Fibroblast of skin of right biceps (primary cell): ENCODE measurements around the gene SINHCAF.
"Not testable (repeated sequence)": the region's sequence is repeated elsewhere in the genome, so short reads cannot be mapped to it uniquely, and the experiment has no call there.

Source experiments
- DNase-seq: peaks from one replicate; pipeline ENCODE4 v3.0.0-alpha.2; 2013

SINHCAF gene

DNA sequence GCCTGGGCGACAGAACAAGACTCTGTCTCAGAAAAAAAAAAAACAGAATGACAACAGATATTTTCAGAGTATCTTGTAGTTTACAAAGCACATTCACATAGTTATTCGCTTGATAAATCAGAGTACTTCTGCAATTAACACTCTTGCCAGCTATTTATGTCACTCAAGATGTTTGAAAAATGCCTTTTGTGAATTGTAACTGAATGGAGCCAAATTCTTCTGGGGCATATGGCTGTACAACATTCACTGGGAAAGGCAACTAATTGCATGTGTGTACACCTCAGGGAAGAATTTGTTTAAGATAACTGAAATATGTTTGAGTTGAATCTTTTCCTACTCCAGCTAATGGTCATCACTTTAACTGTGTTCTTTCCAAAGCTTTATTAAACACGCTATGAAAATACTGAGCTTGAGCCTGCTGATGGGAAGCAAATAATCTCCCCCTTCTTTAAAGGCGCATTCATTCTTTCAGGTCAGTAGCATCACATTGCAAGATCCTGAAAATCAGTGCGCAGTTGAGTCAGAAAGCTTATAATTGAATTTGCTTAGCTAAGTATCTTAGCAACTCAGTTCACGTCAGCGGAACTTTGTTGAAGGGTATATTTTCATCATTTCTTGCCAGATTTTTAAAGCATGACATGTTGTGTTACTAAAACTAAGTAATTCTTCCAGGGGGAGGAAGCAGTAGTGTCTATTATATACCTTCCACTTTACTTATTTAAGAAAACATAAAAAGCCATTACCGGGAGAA is 66.6 kb downstream of the SINHCAF start:
- DNase-seq: no peak

DNA sequence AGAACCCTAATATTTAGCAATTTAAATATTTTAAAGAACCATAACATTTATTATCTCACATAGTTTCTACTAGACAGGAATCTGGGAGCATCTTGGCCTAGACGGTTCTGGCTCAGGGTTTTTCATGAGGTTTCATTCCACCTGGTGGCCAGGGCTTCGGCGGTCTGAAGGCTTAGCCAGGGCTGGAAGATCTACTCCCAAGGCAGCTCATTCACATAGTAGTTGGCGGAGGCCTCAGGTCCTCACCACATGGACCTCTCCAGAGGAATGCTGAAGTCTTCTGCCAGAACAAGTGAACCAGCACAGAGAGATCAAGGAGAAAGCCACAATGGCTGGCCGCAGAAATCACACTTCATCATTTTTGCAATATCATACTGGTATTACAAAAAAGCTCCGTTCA is 68.2 kb downstream of the SINHCAF start:
- no peak for DNase-seq

DNA sequence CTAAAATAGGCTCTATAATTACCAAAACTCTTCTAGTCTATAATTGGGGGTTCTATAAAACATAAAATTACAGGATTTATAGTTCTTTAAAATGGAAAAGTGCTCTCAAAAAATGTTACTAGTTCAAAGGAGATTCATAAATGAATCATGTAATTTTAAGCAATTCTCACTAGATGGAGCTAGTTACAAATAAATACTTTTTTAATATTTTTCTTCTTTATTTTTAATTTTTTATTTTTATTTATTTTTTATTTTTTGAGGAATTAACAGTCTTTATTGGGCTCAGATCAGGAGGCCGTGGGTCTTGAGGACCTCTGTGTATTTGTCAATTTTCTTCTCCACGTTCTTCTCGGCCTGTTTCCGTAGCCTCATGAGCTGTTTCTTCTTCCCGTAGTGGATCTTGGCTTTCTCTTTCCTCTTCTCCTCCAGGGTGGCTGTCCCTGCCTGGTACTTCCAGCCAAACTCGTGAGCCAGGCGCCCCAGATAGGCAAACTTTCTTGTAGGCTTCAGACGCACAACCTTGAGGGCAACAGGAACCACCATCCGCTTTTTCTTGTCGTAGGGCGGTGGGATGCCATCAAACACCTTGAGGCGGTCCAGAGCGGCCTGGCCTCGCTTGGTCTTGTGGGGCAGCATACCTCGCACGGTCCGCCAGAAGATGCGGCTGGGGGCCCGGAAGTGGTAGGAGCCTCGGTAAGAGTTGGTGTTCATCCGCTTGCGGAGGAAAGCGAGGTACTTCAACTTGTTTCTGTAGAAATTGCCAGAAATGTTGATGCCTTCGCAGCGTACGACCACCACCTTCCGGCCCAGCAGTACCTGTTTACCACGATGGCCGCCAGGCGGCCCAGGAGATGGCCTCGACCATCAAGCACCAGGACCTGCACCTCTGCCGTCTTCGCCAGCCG is 74.0 kb downstream of the SINHCAF start:
- DNase-seq: not testable (repeated sequence)

DNA sequence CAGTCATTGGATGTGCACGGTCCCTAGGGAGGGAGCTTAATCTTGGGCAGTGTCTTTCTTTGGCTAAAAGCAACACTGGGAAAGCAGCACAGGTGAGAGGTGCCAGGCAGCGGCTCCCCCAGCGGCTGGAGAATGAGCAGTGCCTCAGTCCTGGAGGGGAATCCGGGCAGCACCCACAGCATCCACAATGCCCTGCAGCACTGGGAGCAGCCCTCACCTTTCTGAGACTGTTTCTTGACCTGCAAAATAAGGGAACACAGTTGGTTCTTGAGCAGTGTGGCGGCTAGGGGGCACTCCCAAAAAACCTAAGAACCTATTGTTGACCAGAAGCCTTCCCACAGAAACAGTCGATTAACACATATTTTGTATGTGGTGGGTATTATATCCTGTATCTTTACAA is 75.8 kb downstream of the SINHCAF start:
- no peak for DNase-seq

DNA sequence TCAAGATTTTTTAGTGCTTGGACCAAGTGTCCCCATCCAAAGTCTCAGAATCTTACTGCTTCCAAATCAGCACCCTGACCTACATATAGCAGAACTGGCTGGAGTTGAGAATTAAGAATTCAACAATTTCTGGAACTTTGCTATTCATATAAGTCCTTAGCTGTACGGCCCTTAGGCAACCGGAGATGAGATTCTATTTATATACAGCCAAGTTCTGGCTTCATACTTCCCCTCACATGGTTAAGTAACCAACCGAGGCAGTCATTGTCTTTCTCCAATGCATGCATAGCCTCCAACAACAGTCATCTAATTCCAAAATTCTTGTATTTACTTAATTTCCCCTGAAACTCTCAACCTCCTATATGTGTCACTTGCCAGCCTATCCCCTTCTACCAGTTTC is 76.6 kb downstream of the SINHCAF start:
- no peak for DNase-seq

DNA sequence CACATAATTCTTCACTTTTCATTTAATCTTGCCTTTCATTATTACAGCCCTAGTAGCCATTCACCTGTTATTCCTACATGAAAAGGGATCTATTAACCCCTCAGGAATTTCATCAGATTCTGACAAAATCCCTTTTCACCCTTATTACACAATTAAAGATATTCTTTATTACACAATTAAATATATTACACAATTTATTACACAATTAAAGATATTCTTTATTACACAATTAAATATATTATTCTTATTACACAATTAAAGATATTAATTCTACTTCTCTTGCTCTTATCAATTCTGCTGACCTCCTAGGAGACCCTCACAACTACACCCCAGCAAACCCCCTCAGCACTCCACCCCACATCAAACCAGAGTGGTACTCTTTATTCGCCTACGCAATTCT is 77.1 kb downstream of the SINHCAF start:
- DNase-seq: no peak

DNA sequence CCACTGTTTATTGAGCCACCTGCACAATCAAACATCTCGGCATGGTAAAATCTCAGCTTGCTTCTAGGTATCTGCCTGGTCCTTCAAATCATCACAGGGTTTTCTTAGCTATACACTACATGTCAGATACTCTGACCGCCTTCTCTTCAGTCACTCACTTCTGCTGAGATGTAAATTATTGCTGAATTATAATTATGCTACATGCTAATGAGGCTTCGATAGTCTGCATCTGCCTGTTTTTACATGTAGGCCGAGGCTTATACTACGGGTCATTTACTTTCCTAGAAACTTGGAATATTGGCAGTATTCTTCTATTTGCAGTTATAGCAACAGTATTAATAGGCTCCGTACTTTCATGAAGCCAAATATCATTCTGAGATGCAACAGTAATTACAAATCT is 77.6 kb downstream of the SINHCAF start:
- no peak for DNase-seq

DNA sequence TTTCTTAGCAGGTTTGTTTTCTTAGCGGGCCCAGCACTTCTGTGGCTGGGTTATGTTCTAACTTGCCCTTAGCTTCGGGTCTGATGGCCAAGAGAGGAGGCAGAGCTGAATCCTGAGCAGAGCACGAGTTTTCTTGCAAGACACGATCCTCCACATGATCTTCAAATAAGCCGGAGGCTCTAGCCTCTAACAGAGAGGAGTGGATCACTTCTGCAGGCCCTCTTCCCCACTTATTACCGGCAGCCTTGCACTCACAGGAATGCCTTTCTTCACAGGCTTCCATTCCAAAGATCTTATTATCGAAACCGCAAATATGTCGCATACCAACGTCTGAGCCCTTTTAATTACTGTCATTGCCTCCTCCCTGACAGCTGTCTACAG is 79.5 kb downstream of the SINHCAF start:
- DNase-seq: peak; percentile 72

DNA sequence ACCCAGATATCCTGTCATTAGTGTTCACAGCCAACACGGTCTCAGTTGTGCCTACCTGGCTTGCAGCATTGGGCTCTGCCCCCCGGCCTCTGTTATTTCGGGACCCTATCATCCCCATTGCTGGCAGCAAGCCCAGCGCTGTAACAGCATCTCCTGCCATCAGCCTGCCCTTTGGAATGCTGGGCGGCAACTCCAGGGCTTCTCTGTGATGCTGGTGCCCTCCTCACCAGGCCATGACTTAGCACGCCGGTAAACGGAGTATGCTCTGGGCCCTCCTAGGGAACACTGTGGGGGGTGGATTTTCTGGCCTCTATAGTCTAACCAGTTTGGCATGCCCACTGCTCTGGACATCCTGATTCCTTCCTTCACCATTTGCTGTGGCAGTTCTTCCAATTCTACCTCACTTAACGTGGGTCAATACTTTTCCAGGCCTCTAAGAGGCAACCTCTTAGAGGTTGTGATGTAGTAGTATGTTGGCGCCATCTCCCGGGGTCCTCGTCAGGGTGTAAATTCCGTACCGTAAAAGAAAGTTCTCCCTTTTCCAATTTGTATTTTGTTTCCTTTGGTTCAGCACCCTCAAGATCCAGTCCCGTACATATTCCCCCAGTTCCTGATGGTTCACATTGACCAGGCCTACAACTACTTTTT is 80.0 kb downstream of the SINHCAF start:
- DNase-seq: peak; percentile 12

DNA sequence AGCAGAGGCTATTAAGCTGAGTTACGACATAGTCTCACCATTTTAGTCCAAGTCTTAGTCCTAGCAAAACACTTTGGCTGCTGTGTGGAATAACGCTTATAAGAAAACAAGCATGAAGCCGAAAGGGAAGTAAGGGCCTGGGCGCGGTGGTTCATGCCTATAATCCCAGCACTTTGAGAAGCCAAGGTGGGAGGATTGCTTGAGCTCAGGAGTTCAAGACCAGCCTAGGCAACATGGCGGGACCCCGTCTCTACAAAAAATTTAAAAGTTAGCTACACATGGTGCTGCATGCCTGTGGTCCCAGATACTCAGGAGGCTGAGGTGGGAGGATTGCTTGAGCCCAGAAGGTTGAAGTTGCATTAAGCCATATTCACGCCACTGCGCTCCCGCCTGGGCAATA is 83.5 kb downstream of the SINHCAF start:
- not testable (repeated sequence) for DNase-seq

DNA sequence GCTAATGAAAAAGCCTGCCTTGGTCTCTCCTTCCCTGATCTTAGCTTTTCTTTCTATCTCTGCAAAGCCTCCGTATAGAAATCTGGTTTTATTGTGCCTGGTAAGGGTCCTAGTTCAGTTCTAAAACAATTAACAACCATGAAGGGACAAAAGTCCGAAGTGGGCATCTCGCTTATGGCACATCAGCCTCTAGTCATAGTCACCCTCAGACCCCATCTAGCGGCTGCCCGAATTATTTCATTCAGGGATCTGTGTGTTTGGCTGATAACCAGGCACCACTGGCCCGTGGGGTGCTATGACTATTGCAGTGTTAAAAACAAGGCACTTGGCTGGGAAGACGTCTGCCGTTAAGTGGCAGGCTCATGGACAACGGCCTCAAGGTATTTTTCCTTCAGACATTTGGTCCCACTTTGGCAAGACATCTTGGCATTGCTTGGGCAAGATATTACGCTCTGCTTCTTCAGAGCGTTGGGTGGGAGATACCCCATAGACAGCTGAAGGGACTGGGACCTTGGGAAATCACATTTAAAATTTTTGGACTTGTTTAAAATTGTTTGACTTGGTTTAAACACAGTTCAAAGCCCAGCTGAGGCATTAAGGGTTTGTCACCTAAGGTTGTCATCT is 87.1 kb downstream of the SINHCAF start:
- DNase-seq: peak; percentile 56

DNA sequence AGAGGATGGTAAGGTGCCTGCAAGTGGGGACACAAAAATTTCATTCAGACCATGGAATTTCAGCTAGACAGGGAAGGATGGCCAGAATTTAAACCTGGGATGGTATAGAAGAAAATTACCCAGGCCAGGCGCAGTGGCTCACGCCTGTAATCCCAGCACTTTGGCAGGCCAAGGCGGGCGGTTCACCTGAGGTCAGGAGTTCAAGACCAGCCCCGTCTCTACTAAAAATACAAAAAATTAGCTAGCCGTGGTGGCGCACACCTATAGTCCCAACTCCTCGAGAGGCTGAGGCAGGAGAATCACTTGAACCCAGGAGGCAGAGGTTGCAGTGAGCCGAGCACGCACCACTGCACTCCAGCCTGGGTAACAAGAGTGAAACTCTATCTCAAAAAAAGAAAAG is 87.6 kb downstream of the SINHCAF start:
- DNase-seq: not testable (repeated sequence)

DNA sequence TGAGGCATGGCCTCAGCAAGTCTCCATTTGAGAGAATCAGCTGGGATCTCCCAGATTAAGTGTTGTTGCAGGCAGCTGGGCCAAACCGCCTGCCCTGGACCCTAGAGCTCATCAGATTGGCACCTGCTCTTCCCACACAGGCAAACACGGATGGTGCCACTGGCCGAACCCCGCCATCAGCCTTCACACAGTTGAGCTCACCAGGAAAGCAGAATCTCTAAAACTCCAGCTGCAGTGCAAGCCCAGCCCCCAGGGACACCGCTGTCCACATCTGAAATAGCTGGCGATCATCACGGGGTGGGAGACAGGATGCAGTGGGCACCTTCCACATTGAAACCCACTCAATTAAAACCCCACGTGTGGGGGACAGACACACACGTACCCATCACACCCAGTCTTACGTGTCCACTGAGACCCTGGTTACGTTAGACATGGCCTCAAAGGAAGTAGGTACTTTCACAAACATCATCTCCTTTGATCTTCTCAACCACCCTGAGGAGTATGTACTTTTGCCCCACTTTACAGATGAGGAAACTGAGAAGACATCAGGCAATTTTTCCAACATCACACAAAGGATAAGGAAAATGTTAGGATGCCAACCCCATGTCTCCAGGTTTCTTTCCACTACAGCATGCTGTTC is 88.8 kb downstream of the SINHCAF start:
- no peak for DNase-seq

DNA sequence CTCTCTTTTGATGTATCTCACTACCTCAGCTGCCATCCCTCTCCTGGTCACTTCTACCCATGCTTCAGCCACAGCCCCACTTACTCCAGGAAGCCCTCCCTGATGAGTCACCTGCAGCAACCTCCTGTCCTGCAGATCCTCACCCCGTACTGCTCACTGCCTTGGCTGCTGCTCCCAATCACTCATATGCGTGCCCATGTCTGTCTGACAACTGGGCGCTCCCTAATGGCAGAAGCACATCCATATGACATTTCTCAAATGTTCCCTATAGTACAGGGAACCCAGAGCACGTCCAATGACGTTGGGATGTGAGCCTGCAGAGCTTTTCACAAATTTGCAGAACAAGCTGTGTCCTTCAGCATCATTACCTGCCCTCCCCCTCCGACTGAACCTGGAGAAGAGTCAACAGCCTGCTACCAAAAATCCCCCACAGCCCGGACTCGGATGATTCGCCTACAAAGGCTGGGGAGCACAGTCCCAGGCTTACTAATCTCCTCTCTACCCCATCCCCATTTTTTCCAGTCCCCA is 90.0 kb downstream of the SINHCAF start:
- DNase-seq: no peak

DNA sequence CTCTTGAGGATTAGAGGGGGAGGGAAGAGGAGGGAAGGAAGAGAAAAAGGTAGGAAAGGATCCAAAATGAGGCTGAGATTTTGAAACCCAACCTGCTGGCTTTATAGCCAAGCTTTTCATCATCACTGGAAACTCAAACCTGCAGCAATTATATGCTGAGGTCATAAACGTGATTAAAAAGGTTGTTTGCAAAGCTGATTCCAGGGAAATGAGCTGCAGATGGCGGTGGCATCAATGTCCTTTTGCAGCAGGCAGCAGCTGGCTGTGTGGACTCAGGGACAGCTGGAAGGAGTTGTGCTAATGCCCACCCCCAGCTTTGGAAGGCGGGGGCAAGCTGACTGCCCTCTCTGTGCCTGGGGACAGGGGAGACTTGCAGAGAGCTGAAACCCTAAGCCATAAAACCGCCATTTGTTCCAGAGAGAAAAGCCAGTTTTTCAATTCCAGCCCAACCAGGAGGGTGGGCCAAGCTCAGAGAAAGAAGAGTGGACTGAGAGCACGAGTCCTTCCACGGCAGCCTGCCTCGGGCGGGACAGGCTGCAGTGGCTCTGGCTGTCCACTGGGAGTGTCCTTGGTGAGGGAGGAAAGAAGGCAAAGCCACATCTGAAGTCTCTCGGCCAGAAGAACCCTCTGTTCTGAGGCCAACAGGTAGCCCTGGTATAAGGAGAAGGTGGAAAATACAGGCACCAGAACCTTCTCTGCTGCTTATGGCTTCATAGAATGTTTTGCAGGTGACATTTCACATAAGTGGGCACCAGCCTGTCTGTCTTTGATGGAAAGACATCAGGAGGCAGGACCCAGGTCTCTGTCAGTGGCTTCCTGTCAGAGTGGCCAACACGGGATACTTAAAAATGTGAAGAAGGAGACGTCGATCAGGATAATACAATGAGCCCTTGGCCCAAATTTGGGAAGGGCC is 90.7 kb downstream of the SINHCAF start:
- DNase-seq: peak; percentile 11

DNA sequence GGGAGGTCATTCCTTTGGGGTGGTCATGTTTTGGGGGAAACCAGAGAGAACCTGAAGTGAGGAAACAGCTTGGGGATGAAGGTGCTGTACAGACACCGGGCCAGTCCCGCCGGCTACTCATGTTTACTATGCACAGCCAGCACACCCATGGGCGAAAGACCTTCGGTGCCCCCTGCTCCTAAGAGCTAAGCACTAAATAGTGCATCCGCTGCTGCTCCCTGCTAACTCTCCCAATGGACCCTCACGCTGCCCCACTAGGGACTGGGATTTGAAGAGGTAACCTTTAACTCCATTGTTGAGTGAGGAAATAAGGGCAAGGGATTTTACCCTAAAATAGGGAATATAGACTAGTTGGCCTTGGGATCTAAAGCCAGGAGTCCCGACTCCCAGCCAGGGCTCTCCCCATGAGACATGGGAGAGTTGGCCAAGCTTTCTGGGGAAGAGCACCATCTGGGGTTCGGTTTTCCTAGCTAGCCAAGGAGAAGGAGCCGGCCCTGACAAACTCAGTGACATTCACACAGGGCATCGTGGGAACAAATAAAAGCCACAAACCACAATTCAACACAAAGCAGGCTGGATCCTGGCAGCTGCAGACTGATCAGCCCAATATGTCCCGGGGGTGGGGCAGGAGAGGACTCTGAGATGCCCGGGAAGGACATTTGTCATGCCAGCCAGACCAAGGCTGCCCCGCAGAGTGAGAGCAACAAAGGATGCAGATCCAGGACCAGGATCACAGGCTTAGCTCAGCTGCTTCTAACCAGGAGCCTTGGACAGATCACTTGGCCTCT is 91.7 kb downstream of the SINHCAF start:
- no peak for DNase-seq

DNA sequence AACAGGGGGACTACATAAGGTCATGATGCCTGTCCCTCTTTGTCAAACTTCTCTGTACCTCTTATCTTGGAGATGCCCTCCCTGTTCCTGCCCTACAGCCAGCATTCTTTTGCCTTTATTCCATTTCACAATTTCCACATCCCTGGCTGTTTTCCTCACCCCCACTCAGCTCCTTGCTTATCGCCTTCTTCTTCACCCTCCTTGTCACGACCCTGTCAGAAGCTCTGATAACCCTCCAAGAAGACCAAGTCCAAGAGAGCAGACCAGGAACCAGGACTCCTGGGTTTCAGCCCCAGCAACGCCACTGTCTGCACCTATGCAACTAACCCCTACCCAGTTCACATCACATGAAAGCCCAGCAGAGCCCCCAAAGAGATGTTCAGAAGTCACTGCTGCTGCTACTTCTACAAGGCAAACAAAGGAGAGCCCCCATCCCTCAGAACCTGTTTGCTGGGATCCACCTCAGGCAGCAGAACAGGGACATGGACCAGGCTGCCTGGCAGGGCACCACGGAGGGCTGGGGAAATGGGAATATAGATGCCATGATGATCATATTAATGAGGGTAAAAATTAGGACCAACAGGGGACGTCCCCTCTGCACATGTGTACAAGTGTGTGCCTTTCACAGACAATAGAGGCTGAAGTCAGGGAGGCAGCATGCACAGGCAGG is 92.8 kb downstream of the SINHCAF start:
- no peak for DNase-seq

DNA sequence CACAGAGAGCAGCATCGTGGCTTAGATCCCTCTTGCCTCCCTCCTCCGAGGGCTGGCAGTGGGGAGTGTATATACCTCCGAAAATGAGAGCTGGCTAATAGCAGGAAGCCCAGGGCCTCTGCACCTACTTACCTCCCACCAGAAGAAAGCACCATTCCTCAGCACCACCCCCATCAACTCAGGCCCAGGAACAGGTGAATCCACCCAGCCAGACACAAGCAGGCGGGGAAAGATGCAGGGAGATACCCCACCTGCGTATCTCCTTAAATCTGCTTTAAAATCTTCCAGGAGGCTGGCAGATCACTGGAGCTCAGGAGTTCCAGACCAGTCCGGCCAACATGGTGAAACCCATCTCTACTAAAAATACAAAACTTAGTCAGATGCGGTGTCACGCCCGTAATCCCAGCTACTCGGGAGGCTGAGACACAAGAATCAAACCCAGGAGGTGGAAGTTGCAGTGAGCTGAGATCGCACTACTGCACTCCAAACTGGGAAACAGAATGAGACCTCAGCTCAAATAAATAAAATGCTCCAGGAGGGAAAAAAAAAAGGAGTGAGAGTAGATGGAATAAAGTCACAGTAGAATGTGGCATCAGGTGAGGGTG is 93.5 kb downstream of the SINHCAF start:
- DNase-seq: no peak

DNA sequence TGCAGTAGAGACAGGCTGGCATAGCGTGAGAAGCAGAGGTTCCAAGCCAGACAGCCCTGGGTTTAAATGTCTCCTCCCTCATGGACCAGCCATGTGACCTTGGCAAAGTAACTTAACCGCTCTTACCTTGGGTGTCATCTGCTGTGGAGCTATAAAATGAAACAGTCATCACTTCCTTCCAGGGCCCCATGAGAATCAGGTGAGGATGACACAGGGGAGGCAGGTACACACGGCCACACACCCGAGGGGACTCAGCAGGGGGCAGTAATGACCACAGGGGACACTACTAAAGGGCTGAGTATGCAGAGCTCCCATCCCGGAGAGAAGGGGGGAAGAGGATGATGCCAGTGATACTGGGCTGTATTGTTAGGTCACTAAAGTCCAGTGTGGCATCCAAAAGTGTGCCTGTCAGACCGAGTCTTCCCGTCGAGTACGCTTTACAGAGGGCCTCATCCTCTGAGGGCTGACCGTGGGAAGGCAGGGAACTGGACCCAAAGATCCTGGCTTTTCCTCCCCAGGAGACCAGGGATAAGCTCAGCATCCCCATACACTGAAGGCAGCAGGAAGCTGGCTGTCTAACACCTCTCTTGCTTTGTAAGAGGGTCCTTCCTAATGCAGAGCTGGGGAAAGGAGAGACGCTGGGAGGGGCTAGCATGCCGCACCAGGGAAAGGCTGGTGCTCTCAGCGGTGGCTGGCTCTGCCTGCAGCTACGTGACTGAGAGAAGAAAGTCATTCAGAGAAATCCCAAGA is 94.2 kb downstream of the SINHCAF start:
- no peak for DNase-seq
